ENCODE measurements around the gene MAPKBP1. TPM values are rescaled to one million over a fixed set of nuclear protein-coding genes. Genes with fewer than 3 reads are reported as not detected.

The MAPKBP1 gene
- total and polyA plus RNA-seq, 12 donors = 3.4 to 27.2 (median 13.3) TPM

DNA sequence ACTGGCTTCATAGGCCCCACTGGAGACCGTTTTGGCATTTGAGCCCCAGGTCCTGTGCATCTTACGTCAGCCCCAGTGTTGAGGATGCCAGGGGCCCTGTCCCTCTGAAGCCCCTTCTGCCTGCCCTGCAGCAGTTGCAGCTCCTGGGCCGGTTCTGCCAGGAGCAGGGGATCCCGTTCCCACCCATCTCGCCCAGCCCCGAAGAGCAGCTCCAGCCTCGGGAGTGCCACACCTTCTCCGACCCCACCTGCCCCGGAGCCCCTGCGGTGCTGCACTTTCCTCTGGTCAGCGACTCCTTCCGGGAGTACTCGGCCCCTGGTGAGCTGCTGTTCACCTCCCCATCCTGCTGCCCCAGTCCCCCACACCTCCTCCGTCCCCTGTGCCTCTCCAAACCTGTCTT is 72.9 kb downstream of the MAPKBP1 start:
- no peak for ATAC-seq
- H3K27me3 ChIP-seq = no peaks in the 10 kb centered on the region
- no peaks in the 10 kb centered on the region for H3K9me3 ChIP-seq
- H3K4me3 ChIP-seq = no peak overlapping the region
- peaks cover 0 to 69% (median 24%) of the 10 kb centered on the region in 9 donors for H3K36me3 ChIP-seq
- TF ChIP-seq, protein P1, sequence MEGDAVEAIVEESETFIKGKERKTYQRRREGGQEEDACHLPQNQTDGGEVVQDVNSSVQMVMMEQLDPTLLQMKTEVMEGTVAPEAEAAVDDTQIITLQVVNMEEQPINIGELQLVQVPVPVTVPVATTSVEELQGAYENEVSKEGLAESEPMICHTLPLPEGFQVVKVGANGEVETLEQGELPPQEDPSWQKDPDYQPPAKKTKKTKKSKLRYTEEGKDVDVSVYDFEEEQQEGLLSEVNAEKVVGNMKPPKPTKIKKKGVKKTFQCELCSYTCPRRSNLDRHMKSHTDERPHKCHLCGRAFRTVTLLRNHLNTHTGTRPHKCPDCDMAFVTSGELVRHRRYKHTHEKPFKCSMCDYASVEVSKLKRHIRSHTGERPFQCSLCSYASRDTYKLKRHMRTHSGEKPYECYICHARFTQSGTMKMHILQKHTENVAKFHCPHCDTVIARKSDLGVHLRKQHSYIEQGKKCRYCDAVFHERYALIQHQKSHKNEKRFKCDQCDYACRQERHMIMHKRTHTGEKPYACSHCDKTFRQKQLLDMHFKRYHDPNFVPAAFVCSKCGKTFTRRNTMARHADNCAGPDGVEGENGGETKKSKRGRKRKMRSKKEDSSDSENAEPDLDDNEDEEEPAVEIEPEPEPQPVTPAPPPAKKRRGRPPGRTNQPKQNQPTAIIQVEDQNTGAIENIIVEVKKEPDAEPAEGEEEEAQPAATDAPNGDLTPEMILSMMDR (IDR thresholded peaks at IDR 0.05) = no peak
- H3K4me1 ChIP-seq = no peaks in the 10 kb centered on the region
- DNase-seq = no peak
- 92% methylated on average over 14 of the region's 14 CpGs for WGBS, 2 donors
- H3K27ac ChIP-seq = no peak overlapping the region
- intact Hi-C loops (cut with DNase I) = no loop called here

DNA sequence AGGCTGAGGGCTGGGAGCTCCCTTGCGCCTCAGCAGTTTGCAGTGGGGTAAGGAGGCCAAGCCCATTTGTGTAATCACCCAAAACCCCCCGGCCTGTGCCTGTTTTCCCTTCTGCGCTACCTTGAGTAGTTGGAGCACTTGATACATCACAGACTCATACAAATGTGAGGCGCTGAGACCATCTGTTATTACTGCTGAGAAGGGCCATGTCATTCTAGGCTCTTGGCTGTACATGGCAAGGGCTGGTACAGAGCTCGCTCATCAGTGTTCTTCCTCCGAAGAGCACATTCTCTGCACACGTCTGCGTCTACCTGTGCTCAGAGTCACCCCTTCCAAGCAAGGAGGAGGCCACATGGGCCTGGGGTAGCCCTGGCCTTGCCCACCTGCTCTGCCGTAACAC is 73.7 kb downstream of the MAPKBP1 start:
- 94% methylated on average over 9 of the region's 9 CpGs for WGBS, 2 donors
- no peak for ATAC-seq
- no peaks in the 10 kb centered on the region for H3K9me3 ChIP-seq
- H3K36me3 ChIP-seq = peaks cover 0 to 61% (median 24%) of the 10 kb centered on the region in 9 donors
- TF ChIP-seq, protein P1 (IDR thresholded peaks at IDR 0.05) = no peak
- H3K27ac ChIP-seq = no peak overlapping the region
- no peaks in the 10 kb centered on the region for H3K4me1 ChIP-seq
- H3K4me3 ChIP-seq = no peak overlapping the region
- H3K27me3 ChIP-seq = no peaks in the 10 kb centered on the region
- intact Hi-C loops (cut with DNase I) = no loop called here
- no peak for DNase-seq

DNA sequence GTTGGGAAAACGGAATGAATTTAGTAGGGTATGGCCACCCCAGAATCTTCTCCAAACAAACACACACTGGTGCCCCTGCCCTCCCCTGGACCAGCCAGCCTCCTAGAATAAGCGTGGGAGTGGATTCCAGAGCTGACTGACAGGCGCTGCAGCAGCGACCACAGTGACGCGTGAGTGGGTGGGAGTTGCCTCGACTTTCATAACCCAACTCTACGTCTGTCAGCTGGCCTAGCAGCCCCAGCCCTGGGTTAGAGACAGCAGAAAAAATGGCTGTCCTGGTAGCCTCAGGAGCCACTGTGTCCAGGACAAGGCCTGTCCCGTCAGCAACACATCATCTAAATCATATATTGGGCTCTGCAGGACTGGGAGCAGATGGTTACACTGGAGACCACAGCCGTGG is 74.3 kb downstream of the MAPKBP1 start:
- no peaks in the 10 kb centered on the region for H3K4me1 ChIP-seq
- intact Hi-C loops (cut with DNase I) = no loop called here
- no peaks in the 10 kb centered on the region for H3K27me3 ChIP-seq
- no peak overlapping the region for H3K4me3 ChIP-seq
- TF ChIP-seq, protein P1 (IDR thresholded peaks at IDR 0.05) = no peak
- ATAC-seq (no peak), DNase-seq (no peak)
- H3K27ac ChIP-seq = no peak overlapping the region
- no peaks in the 10 kb centered on the region for H3K9me3 ChIP-seq
- 77 to 86% methylated on average over 10 of the region's 10 CpGs for WGBS, 2 donors
- peaks cover 0 to 55% (median 24%) of the 10 kb centered on the region in 9 donors for H3K36me3 ChIP-seq

DNA sequence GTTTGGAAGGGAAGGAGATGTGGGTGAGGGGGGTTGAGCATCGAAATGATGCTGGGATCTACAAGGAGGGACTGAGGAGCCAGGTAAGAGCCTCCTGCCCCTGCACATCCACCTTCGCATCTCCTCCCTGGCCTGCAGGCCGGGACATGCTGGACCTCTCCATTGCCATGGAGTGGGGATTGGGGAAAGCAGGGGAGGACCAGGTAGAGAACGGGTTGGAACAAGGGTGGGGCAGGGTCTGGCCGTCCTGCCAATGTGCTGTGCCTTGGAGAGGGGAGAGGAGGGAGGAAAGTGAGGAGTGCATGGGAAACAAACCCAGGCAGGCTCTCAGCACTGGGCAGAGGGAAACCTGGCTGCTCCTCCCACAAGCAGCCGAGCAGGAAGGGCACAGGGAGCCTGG is 74.9 kb downstream of the MAPKBP1 start:
- H3K36me3 ChIP-seq = peaks cover 0 to 49% (median 24%) of the 10 kb centered on the region in 9 donors
- no peaks in the 10 kb centered on the region for H3K27me3 ChIP-seq
- no peak for DNase-seq
- TF ChIP-seq, protein P1 (IDR thresholded peaks at IDR 0.05) = no peak
- no peaks in the 10 kb centered on the region for H3K9me3 ChIP-seq
- 81 to 91% methylated on average over 6 of the region's 6 CpGs for WGBS, 2 donors
- intact Hi-C loops (cut with DNase I) = no loop called here
- no peaks in the 10 kb centered on the region for H3K4me1 ChIP-seq
- no peak overlapping the region for H3K4me3 ChIP-seq
- no peak for ATAC-seq
- no peak overlapping the region for H3K27ac ChIP-seq

All from heart right ventricle (tissue), 16 donors.